Right atrium auricular region (tissue), 2 donors: ENCODE results near the gene PARD3B. TPM values are rescaled to one million over a fixed set of nuclear protein-coding genes. Genes with fewer than 3 reads are reported as not detected.

Experiments
- DNase-seq: peaks from one replicate; pipeline ENCODE4 v3.0.0-alpha.2; 2019; ENCODE audit warnings: low spot score
- H3K27ac ChIP-seq, 2 donors: fragments of 200-600 bp; sonication (generic); 1 replicate in 1 of 2; 2 replicates in 1 of 2; pipeline ENCODE4 v1.5.1; 2016 to 2019
- H3K27me3 ChIP-seq, 2 donors: fragments of 200-600 bp; sonication (generic); one replicate each; pipeline versions ENCODE4 v1.5.1 to v1.6.0; 2017 to 2019
- H3K36me3 ChIP-seq: fragments of 200-600 bp; sonication (generic); one replicate; pipeline ENCODE4 v1.5.1; 2016
- H3K4me1 ChIP-seq, 2 donors: fragments of 200-600 bp; sonication (generic); one replicate each; pipeline versions ENCODE4 v1.5.1 to v1.6.0; 2017 to 2019
- H3K4me3 ChIP-seq, 2 donors: fragments of 200-600 bp; sonication (generic); 1 replicate in 1 of 2; 2 replicates in 1 of 2; pipeline ENCODE4 v1.5.1; 2017 to 2019; ENCODE audit warnings: mild to moderate bottlenecking in 1 of 2, moderate library complexity in 1 of 2
- H3K9me3 ChIP-seq, 2 donors: fragments of 200-600 bp; sonication (generic); one replicate each; pipeline ENCODE4 v1.5.1; 2019
- CTCF ChIP-seq, 2 donors: fragments of 200-600 bp; sonication (generic); IDR thresholded peaks; one replicate each; pipeline ENCODE4 v1.5.1; 2019; ENCODE audit warnings: antibody characterized with exemption in 2 of 2
- total RNA-seq, 2 donors: library from RNA; depleted of rRNA; stranded (reverse); fragments of >200 nt; gene quantifications; one replicate each; pipeline ENCODE4 v1.1.0, GENCODE V29; 2016

The PARD3B gene
- total RNA-seq, 2 donors from 2014 or later, result 7.4 to 12.2 TPM

- Histone ChIP-seq H3K27me3 (no peaks in the 10 kb centered on the region), H3K36me3 (no peaks in the 10 kb centered on the region), H3K4me1 (peaks cover 0 to 3% of the 10 kb centered on the region in 2 donors), H3K9me3 (no peaks in the 10 kb centered on the region), H3K27ac (no peak overlapping the region), H3K4me3 (no peak overlapping the region)
- TF ChIP-seq CTCF (IDR thresholded peaks at IDR 0.05), result no peak
- no peak for DNase-seq
Observed at GRCh38 chr2:204578928-204579598, 33.8 kb downstream of the PARD3B start.

DNA sequence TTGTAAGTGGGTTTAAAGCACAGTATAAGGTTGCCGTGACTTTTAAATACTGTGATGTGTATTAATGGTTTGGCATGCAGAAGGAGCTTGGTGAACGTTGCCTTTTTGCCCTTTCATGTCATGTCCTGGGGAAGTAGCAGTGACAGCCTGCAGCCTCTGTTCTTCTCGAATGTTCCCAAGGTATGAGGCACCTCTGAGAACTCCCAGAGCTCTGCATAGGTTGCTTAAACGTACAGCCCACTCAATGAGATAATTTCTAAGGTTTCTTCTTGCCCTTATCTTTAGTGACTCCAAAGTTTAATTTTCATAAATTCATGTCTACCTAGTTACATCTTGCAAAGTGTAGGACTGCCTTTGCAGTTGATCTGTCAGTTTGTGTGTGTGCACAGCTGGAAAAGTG lies 36.7 kb downstream of the PARD3B start:
- DNase-seq, result no peak
- no peaks in the 10 kb centered on the region for H3K9me3 ChIP-seq
- no peak for TF ChIP-seq CTCF (IDR thresholded peaks at IDR 0.05)
- no peak overlapping the region for H3K4me3 ChIP-seq
- H3K27ac ChIP-seq, result no peak overlapping the region
- no peaks in the 10 kb centered on the region for H3K27me3 ChIP-seq
- no peaks in the 10 kb centered on the region for H3K4me1 ChIP-seq
- no peaks in the 10 kb centered on the region for H3K36me3 ChIP-seq

GRCh38 chr2:204583773-204584172 lies 38.5 kb downstream of the PARD3B start:
- H3K9me3 ChIP-seq, result no peaks in the 10 kb centered on the region
- H3K27ac ChIP-seq, result no peak overlapping the region
- H3K4me3 ChIP-seq, result no peak overlapping the region
- H3K36me3 ChIP-seq, result no peaks in the 10 kb centered on the region
- DNase-seq, result no peak
- H3K27me3 ChIP-seq, result no peaks in the 10 kb centered on the region
- no peak for TF ChIP-seq CTCF (IDR thresholded peaks at IDR 0.05)
- H3K4me1 ChIP-seq, result no peaks in the 10 kb centered on the region

- no peak for TF ChIP-seq CTCF (IDR thresholded peaks at IDR 0.05)
- Histone ChIP-seq H3K27ac (no peak overlapping the region), H3K4me1 (no peaks in the 10 kb centered on the region), H3K27me3 (no peaks in the 10 kb centered on the region), H3K9me3 (peaks cover 0 to 9% of the 10 kb centered on the region in 2 donors), H3K36me3 (no peaks in the 10 kb centered on the region), H3K4me3 (no peak overlapping the region)
- DNase-seq, result no peak
Observed at GRCh38 chr2:204585930-204586329, 40.7 kb downstream of the PARD3B start.

DNA sequence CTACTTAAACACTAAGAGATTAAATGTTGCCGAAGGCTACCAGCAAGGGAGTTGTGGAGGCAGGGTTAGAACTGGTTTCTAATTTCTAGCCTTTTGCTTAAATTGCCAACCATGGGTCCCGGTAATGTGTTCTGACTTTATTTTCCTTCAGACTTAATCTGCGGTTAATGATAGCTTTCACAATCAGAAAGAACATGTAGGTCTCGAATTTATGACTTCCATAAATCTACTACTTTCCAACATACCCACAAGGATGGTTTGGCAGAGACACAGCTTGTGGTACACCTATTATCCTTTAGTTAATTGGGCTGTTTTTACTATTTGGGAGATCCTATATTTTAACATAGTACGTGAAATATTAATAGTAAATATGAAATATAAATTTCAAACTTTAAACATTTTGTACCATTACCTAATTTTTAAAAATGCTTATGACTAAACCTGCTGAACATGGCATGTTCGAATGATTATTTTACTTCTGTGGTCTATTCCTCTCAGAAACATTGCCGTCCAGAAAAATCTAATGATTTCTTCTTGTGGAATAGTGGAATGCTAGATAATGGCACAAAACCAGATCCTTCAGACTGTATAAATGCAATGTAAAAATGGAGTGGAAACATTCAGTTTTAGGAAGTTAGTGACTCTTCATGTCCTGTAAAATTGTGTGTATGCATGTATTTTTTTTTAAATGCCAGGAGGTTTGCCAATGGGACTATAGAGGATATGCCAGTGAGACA lies 41.3 kb downstream of the PARD3B start:
- Histone ChIP-seq H3K9me3 (peaks cover 0 to 9% of the 10 kb centered on the region in 2 donors), H3K36me3 (no peaks in the 10 kb centered on the region), H3K27ac (no peak overlapping the region), H3K4me1 (no peaks in the 10 kb centered on the region), H3K27me3 (no peaks in the 10 kb centered on the region), H3K4me3 (no peak overlapping the region)
- no peak for DNase-seq
- no peak for TF ChIP-seq CTCF (IDR thresholded peaks at IDR 0.05)
